Gastroesophageal sphincter (tissue), 4 donors: ENCODE results near the gene MICAL3. TPM values are rescaled to one million over a fixed set of nuclear protein-coding genes. Genes with fewer than 3 reads are reported as not detected.
A peak's percentile ranks its signal among the peaks of the same experiment; 100 is the strongest.
"Not testable (repeated sequence)": the region's sequence is repeated elsewhere in the genome, so short reads cannot be mapped to it uniquely, and the experiment has no call there.

Experiments
- ATAC-seq: fragments of 150-250 bp; one replicate; pipeline ENCODE4 v1.9.1; 2016; ENCODE audit warnings: mild to moderate bottlenecking, moderate library complexity
- H3K27ac ChIP-seq, 4 donors: fragments of 200-600 bp; sonication (generic) in 3 of 4; 1 replicate in 3 of 4; 2 replicates in 1 of 4; pipeline ENCODE4 v1.5.1; 2016 to 2019
- H3K27me3 ChIP-seq: fragments of 200-600 bp; sonication (generic); one replicate; pipeline ENCODE4 v1.5.1; 2019
- H3K36me3 ChIP-seq, 2 donors: fragments of 200-600 bp; sonication (generic); one replicate each; pipeline ENCODE4 v1.5.1; 2019; ENCODE audit warnings: control low read depth in 1 of 2
- H3K4me1 ChIP-seq, 3 donors: fragments of 200-600 bp; sonication (generic); 1 replicate in 2 of 3; 2 replicates in 1 of 3; pipeline ENCODE4 v1.5.1; 2016 to 2019; ENCODE audit warnings: control low read depth in 2 of 3
- H3K4me3 ChIP-seq, 2 donors: fragments of 200-600 bp; sonication (generic); one replicate each; pipeline ENCODE4 v1.5.1; 2019; ENCODE audit warnings: mild to moderate bottlenecking in 1 of 2, moderate library complexity in 1 of 2
- H3K9me3 ChIP-seq, 3 donors: fragments of 200-600 bp; sonication (generic); one replicate each; pipeline ENCODE4 v1.5.1; 2017 to 2019; ENCODE audit warnings: control low read depth in 2 of 3
- CTCF ChIP-seq, 4 experiments: fragments of 200-600 bp in 2 of 4; fragments of 450-650 bp in 2 of 4; sonication (generic) in 1 of 4; IDR thresholded peaks; one replicate each; pipeline ENCODE4 v1.5.1; 2017 to 2019; ENCODE audit warnings: antibody characterized with exemption in 4 of 4, mild to moderate bottlenecking in 2 of 4, moderate library complexity in 2 of 4
- EP300 ChIP-seq: sonication (generic); formaldehyde crosslinking; IDR thresholded peaks from one replicate; pipeline ENCODE4 v1.6.1; 2017; ENCODE audit warnings: antibody characterized with exemption, mild to moderate bottlenecking
- POLR2A ChIP-seq, 2 donors: fragments of 450-650 bp; IDR thresholded peaks; one replicate each; pipeline ENCODE4 v1.6.1; 2017; ENCODE audit warnings: antibody characterized with exemption in 2 of 2, mild to moderate bottlenecking in 2 of 2, moderate library complexity in 1 of 2
- POLR2AphosphoS5 ChIP-seq: sonication (generic); formaldehyde crosslinking; IDR thresholded peaks from one replicate; pipeline ENCODE4 v1.6.1; 2017; ENCODE audit warnings: antibody characterized with exemption
- WGBS, 2 donors: methylation state at CpG; one replicate each; pipeline ENCODE4 v1.1.5; 2018; ENCODE audit warnings: low coverage in 1 of 2; 5-methylcytosine and 5-hydroxymethylcytosine counted together
- total RNA-seq, 4 donors: library from RNA; depleted of rRNA; stranded (reverse); fragments of >200 nt; gene quantifications; one replicate each; pipeline ENCODE4 v1.1.0, GENCODE V29; 2016

MICAL3 gene
- total RNA-seq, 4 donors from 2014 or later: 37.3 to 120 (median 51.5) TPM

GRCh38 chr22:17941471-17942406 lies 82.6 kb downstream of the MICAL3 start:
- Histone ChIP-seq H3K27me3 (no peaks in the 10 kb centered on the region), H3K27ac (peak overlapping the region in 2 of 4 donors; percentile 74 to 78), H3K9me3 (no peaks in the 10 kb centered on the region), H3K36me3 (no peaks in the 10 kb centered on the region), H3K4me3 (no peak overlapping the region), H3K4me1 (peaks cover 5 to 88% (median 36%) of the 10 kb centered on the region in 3 donors)
- peak; percentile 17 for ATAC-seq
- TF ChIP-seq CTCF (IDR thresholded peaks at IDR 0.05): no peak
- no peak for TF ChIP-seq EP300
- TF ChIP-seq POLR2AphosphoS5: no peak
- no peak for TF ChIP-seq POLR2A (IDR thresholded peaks at IDR 0.05)
- WGBS, 2 donors: 86 to 91% methylated on average over 4 to 11 of the region's 18 CpGs

GRCh38 chr22:17939579-17939978 lies 84.8 kb downstream of the MICAL3 start:
- H3K27ac ChIP-seq: no peak overlapping the region
- no peaks in the 10 kb centered on the region for H3K27me3 ChIP-seq
- H3K9me3 ChIP-seq: no peaks in the 10 kb centered on the region
- ATAC-seq: no peak
- no peak overlapping the region for H3K4me3 ChIP-seq
- no peaks in the 10 kb centered on the region for H3K36me3 ChIP-seq
- TF ChIP-seq POLR2AphosphoS5: no peak
- TF ChIP-seq CTCF (IDR thresholded peaks at IDR 0.05): no peak
- no peak for TF ChIP-seq POLR2A (IDR thresholded peaks at IDR 0.05)
- no peak for TF ChIP-seq EP300
- H3K4me1 ChIP-seq: peaks cover 2 to 66% (median 17%) of the 10 kb centered on the region in 3 donors
- WGBS, 2 donors: 94% methylated on average over 3 of the region's 4 CpGs; no CpG with 5 or more reads in 1 of the 2 donors

- TF ChIP-seq CTCF (IDR thresholded peaks at IDR 0.05) (no peak), POLR2AphosphoS5 (no peak), POLR2A (IDR thresholded peaks at IDR 0.05) (no peak), EP300 (no peak)
- peak overlapping the region in 3 of 4 donors; percentile 61 to 75 (median 63) for H3K27ac ChIP-seq
- no peak for ATAC-seq
- no peaks in the 10 kb centered on the region for H3K36me3 ChIP-seq
- no peaks in the 10 kb centered on the region for H3K27me3 ChIP-seq
- no peak overlapping the region for H3K4me3 ChIP-seq
- H3K4me1 ChIP-seq: peaks cover 2 to 60% (median 11%) of the 10 kb centered on the region in 3 donors
- no peaks in the 10 kb centered on the region for H3K9me3 ChIP-seq
- WGBS, 2 donors: 71 to 100% methylated on average over 2 of the region's 3 CpGs
Observed at GRCh38 chr22:17939011-17939410, 85.3 kb downstream of the MICAL3 start.

GRCh38 chr22:17938484-17938924 lies 85.9 kb downstream of the MICAL3 start:
- TF ChIP-seq EP300 (no peak), POLR2AphosphoS5 (peak; percentile 40)
- Histone ChIP-seq H3K27me3 (no peaks in the 10 kb centered on the region), H3K27ac (peak overlapping the region in 3 of 4 donors; percentile 61 to 75 (median 63)), H3K9me3 (no peaks in the 10 kb centered on the region), H3K36me3 (no peaks in the 10 kb centered on the region), H3K4me3 (no peak overlapping the region), H3K4me1 (peaks cover 0 to 55% (median 8%) of the 10 kb centered on the region in 3 donors)
- 22 to 39% methylated on average over 4 of the region's 8 CpGs for WGBS, 2 donors
- ATAC-seq: peak; percentile 69

- not testable (repeated sequence) for ATAC-seq, H3K27me3 ChIP-seq, H3K4me3 ChIP-seq, H3K9me3 ChIP-seq, H3K36me3 ChIP-seq, H3K27ac ChIP-seq
- WGBS, 2 donors: 86 to 93% methylated on average over 2 of the region's 2 CpGs
- H3K4me1 ChIP-seq: peaks cover 0 to 25% (median 11%) of the 10 kb centered on the region in 3 donors
Observed at GRCh38 chr22:17932457-17932856, 91.9 kb downstream of the MICAL3 start.
